GM18873 (cell line): ENCODE results near the gene CDK14.
A peak's percentile ranks its signal among the peaks of the same experiment; 100 is the strongest.

Experiments
- ATAC-seq: cut with Tn5 transposase; IDR thresholded peaks from one replicate; pipeline ENCODE4 v1.9.1; 2021; ENCODE audit warnings: mild to moderate bottlenecking, moderate library complexity, moderate number of reproducible peaks; ENCODE audit not compliant: unreplicated experiment, low FRiP score

The CDK14 gene

DNA sequence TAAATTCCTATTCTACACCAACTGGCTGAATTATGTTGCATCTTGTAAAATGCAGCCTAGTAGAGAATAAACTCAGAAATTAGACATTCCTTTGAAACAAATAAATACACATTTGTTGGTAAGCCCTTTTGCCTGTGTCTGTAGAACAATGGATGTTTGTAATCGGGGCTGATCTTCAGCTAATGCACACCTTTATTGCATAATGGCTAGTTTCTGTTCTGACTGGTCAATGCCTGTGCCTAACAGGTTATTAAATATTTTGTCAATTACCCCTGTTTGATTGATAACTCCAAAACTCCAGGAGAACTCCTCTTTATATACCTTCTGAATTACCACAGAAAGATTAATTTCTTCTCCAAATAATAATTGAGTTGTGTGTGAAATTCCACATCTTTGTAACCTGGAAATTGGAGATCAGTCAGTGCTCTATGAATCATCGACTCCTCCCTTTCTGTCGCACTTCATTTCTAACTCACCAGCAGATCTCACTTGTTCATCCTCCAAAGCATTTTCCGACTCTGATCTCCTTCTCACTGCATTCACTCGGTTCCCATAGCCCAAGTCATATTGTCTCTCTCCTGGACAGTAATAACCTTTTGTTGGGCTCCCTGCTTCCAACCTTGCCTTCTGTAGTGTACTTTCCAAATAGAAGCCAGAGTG, 472.1 kb downstream of the CDK14 start:
- ATAC-seq = no peak

DNA sequence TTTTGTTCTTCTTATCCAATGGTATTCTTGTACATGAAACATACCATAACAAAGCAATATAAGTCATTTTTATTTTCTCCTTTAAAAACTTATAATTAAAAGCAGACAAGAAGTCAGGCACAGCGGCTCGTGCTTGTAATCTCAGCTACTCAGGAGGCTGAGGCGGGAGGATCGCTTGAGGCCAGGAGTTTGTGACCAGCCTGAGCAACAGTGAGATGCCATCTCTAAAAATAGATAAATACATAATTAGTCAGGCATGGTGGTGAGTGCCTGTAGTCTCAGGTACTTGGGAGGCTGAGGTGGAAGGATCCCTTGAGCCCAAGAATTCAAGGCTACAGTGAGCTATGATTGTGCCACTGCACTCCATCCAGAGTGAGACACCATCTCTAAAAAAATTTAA, 473.0 kb downstream of the CDK14 start:
- ATAC-seq = no peak

DNA sequence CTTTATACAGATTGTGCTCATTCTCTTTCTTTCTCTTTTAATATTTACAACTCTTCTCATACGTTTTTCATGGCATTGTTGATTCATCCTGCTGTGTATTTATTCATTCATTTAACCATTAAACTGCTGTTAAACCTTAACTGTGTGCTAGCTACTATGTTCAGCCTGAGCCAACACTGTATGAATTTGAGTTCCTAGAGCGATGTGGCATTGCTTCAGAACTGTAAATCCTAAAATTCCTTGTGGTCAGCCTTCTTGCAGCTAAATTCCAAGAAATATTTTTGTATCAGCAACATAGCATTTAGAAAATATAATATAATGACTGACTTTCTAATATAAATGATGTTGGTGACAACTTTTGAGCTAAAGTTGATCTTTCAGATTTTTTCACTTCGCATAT, 483.4 kb downstream of the CDK14 start:
- ATAC-seq = no peak

DNA sequence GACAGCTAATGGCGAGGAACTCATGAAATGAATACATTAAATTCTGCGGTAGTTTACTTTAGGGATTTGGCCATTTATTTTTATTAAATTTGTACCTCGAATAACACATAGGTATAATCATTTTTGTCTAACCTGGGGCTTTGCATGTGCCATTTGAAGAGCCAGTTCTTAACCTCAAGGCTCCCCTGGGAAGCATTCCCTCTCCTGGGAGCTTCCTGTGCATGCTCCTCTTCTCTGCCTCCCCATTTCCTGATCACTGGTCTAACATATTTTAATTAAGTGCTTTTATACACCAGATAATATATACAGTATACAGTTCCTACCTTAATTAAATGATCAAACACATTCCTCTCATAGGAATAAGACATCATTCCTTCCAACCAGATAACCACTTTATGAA, 484.2 kb downstream of the CDK14 start:
- ATAC-seq = no peak

DNA sequence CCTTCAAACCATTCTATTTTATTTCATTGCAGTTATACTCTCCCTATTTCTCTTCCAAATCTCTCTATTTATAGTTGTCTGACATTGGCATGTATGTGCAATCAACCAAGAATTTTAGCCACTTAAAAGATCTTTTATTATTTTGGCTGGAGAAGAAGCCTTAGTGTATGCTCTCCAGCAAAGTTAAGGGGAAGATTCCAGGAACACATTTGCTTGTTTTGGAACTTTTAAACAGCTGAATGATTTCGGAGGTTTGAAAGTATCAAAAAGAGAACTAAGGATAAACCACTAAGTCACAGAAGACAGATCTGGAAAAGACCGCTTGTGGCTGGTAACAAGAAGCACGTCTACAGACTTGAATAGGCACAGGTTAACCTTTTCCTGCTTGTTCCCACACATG, 485.9 kb downstream of the CDK14 start:
- ATAC-seq = no peak

DNA sequence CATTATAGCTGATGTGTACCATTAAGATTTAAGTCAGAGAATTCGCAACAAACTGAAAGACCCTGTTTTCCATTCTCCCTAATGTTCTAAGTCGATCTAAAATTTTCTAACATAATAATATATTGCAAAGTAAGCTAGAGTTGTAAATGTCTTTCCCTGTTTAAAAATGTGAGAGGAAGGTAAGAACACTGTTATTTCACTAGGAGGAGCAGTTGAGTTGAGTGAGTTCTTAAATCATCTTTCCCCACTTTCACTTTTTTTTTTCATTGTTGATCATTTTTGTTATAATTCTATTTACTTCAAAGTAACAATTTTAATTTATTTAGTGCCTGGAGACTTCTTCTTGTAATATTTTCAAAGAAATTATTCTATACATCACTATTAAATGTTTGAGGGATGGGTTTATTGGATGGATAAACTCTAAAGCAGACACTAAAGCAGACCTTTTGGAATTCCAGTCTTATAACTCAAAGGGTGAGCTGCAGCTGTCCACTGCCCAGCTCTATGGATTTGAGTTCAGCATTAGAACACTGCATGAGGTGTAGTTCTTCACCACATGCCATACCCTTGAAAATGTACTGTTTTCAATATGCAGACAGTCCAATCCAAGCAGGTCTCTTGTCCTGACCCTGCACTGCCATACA, 486.9 kb downstream of the CDK14 start:
- no peak for ATAC-seq

DNA sequence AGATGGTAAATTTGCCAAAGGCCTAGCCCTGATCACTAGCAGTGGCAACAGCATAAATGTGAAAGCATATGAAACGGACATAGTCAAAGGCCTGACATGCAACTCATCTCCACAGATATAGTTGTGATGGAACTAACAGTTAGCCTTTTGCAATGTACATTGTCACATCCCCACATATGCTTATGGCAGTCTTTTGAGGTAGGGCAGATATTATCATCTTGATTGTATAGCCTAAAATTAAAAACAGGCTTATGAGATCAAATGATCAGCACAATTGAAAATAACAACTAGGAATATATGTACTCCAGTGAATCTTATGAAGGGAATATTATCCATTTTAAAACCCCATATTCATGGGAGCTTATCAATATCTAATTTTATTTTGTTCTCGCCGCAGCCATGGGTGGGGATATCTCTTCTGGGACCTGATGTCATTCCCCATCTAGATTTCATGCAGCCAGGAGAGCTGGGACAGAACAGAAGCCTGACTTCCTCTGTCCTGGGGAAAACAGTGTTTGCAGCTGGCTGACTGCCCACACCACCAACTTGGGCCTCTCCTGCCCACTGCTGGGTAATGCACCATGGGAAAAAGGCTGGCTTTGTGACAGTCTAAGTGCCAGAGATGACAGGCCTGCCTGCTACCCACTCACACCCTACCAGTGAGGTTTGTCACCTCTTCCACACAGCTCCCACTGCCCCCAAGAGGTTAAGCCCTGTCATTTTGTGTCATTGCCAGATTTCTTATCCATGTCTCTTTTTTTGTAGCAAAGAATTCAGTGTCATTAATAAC, 487.9 kb downstream of the CDK14 start:
- ATAC-seq = no peak

DNA sequence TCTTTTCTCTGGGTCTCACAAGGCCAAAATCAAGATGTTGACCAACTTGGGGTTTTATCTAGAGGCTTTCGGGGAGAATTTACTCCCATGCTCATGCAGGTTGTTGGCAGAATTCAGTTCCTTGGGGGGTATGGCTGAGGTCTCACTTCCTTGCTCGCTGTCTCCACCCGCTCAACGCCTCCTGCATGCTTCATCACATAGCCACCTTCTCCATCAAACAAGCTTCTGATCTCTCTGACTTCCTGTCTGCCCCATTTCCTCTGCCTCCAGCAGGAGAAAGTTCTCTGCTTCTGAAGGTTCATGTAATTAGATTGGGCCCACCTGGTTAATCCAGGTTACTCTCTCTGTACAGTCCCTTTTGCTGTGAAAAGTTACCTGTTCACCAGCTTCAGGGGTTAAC, 489.1 kb downstream of the CDK14 start:
- ATAC-seq = no peak

DNA sequence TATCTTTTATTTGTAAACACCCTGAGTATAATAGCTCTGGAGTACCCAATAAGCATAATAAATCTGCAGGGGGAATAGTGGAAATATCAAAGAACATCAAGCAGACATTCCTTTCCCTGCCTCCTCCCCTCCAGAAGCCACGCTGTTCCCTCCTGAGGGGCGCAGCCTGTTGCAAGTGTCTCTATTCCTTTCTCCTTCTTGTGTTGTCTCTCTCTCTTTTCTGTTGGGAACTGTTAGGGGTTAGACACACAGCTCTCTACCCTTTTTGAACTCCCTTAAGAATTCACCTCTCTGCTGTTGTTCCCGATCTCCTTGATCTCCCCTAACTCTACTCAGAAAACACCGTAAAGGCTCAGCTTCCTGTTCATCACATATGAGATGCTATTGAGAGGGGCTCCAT, 490.1 kb downstream of the CDK14 start:
- no peak for ATAC-seq

DNA sequence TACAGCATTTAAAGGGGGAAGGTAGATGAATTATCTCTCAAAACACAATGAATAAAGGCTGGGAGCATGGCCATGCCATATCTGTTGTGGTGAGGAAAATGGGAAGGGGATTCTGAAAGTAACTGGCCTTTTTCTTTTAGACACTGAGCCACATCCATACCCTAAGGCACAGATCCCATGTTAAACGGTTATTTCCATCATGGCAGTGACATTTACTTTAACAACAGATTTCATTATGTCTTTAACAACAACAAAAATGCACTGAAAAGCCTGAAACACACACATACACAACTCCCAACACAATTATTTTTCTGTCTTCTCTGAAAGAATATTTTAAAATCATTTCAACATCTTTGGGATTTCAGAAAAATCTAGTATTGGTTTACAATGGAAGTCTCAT, 492.0 kb downstream of the CDK14 start:
- no peak for ATAC-seq

DNA sequence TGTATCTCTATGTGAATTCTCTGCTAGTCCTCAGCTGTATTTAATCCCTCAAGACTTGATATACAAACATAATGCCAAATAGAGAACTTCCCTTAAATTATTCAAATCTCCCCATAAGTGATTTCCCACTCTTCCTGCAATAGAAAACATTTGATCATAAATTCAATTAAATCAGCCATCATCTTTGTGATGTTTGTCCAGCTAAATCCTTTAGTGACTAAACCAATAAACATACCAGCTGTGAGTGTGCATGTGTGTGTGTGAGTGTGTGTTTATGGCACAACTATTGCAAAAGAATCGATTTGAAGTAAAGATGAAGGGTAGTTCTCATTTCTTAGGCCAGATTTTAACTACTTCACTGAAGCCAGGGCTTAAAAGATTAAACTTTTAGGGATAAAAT, 492.6 kb downstream of the CDK14 start:
- no peak for ATAC-seq

DNA sequence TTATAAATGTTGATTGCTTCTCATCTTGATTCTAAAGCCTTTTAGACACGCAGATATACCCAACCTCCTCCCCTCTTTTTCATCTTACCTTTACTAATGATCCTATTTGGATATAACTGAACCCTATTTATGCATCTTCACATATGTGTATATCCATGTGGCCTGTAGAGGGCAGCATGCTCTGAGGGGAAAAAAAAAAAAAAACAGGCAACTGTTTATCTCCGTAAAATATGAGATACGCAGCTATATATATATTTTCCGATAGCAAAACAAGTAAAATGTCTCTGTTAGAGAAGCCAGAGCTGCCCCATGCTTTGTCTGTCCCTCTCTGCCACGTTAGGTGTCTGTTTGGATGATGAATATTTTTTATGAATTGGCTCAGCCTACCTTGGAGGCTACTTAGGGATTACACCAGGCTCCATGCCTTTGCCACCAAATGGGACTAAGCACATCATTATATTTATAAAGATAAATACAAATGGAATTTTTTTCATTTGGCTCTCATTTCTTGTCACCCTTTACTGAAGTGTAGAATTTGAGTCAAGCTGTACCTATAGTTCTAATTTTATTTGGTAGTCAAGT, 493.4 kb downstream of the CDK14 start:
- ATAC-seq = peak; percentile 67

DNA sequence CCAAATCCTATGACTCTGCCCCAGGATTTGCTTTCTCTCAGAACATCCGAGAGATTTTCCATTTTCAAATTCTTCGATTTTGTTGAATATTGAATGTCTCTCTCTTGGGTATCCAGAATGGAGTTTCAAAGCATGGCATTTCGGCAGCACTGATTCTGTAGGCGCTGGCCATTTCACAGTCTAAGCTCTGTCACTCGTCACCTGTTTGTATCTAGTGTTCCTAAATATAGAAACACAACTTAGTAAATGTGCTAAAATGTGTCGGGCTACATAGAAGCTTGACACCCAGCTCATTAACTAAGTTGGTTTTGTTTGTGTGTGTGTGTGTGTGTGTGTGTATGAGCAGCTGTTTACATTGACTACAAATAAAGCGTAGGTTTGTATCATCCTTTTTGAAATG, 494.6 kb downstream of the CDK14 start:
- ATAC-seq = no peak

DNA sequence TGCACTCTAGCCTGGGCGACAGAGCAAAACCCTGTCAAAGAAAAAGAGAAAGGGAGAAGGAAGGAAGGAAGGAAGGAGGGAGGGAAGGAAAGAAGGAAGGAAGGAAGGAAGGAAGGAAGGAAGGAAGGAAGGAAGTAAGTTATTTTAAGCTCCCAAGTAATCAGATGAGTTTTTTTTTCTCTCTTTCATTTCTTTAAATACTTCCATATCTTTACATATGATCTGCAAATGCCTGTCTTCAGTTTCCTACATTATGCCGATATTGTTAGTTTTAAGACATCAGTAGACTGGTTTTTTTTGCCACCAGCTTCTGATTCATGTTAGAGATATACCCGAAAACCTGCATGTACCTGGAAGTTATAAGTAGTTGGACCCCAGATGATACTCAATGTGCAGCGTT, 495.5 kb downstream of the CDK14 start:
- ATAC-seq = no peak

DNA sequence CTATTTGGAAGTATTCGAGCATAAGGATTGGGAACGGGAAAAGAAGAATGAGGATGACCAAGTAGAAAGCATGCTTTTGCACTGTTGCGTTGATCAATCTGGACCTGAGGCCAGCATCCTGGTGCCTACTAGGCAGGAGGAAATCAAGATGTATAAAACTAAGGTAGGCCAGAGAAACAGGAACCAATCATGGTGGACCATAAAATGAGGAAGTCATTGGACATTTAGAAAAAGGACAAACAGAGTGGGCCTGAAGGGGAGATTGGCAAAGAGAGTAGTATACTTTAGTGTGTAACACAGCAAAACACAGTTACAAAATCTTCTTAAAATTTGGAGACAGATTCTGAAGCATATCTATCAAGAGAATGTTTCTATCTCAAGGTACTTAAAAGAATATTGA, 497.1 kb downstream of the CDK14 start:
- no peak for ATAC-seq

DNA sequence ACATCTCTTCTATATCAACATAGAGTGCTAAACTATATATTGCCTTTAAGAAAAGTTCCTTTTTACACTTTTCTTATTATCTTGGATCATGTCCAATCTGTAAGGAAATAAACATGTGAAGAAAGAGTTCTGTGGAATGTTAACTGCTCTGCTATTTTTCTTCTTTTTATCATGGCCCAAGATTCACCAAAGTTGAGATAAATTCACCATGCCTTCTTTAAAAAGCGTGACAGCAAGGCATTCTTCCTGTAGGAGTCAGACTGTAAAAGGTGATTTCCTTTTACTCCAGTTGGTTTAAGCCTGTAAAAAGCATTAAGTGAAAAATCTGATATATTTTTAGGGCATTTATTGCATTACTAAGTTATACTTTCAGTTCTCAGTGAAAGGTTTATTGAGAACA, 502.4 kb downstream of the CDK14 start:
- ATAC-seq = no peak

DNA sequence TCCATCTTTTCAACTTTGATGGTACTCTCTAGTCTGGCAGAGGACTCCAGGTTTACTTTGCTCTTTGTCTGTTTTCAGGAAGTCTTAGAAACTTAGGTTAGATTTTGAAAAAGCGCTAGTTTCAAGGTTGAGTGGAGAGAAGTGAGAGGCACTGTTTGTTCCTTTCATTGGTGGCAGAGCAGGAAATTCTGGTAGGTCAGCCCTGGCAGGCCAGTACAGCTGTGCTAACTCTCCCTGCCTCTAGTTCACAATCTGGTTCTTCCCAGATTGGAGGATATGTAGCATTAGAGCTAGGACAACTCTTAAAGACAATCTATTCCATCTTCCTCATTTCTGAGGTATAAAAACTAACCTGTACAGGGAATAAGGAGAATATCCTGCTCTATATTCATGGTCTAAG, 507.2 kb downstream of the CDK14 start:
- no peak for ATAC-seq

DNA sequence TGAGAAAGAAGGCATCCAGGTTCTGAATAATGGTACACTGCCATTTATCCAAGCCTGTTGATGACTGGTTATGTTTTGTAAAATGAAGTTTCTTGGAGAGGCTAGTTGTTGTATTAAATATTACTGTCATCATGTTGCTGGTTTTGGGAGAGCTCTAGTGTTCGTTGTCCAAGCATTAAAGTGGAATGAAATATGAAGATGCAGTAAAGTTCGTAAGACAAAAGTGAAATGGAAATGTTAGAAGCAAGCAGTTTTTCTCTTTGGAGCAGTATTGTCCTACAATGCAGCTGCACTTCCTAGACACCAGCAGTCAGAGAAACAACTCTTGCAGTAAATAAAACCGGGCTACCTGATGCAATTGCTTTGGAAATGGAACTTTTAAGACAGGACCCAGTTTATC, 511.3 kb downstream of the CDK14 start:
- no peak for ATAC-seq

DNA sequence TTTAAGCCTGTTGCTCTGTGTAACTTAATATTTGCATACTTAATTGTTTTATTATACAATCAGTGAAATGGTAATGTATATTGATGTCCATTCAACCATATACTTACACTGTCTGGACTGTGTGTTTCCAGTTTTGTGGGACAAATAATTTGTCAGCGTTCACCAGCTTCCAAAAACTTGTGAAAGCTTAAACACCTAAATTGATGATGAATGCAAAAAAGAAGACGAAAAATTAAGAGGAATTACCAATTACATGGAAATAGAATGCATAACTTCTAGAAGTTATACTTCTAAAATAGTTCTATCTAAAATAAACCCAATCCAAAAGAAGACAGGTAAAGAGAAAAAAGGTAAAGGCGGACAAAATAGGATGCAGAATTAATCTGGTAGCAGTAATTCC, 513.1 kb downstream of the CDK14 start:
- no peak for ATAC-seq

DNA sequence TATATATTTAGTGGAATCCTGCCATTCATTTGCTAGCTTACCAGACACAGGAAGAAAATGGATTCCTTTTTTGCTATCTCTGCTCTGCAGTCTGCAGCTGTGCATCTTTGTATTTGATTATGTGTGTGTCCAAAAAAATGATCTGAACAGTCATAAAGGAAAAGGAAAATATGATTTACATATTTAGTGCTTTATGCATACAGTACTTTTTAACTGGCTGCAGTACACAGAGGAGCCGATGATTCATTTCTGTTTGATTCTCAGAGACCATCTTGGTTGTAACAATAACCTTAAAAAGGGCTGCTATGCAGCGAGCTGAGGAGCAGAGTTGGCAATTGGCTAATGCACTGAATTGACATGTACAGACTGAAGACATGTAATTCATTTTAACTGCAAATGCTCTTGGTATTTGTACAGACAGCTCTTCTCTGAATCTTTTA, 516.8 kb downstream of the CDK14 start:
- ATAC-seq = peak; percentile 62

DNA sequence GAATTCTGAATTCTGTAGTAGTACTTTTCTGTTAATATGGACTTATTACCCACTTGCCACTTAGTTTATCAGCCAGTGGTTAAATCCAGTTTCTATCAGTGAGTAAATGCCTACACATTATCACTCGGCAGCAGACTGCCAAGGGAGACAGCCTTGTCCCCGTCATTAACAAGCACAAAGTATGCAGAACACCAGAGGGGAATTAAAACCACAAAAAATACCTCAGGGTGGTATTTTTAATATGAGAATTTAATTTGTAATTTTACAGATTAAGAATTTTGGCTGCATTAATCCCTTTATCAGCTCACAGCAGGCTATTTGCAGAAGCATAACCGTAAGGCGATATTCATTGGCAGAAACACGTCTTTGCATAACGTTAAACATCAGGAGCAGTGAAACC, 518.1 kb downstream of the CDK14 start:
- ATAC-seq = no peak
